Lower leg skin (tissue), 4 donors: ENCODE measurements around the gene RABGAP1. TPM values are rescaled to one million over a fixed set of nuclear protein-coding genes. Genes with fewer than 3 reads are reported as not detected.

Source experiments
- DNase-seq, 2 donors: peaks; one replicate each; pipeline ENCODE4 v3.0.0-alpha.2; 2019; ENCODE audit warnings: low spot score in 2 of 2
- H3K4me3 ChIP-seq: fragments of 200-600 bp; sonication (generic); 2 replicates; pipeline ENCODE4 v1.5.1; 2017; ENCODE audit warnings: mild to moderate bottlenecking, low read depth; ENCODE audit not compliant: poor library complexity, severe bottlenecking
- CTCF ChIP-seq, 3 donors: fragments of 450-650 bp; IDR thresholded peaks; one replicate each; pipeline ENCODE4 v1.5.1; 2016; ENCODE audit warnings: antibody characterized with exemption in 3 of 3, mild to moderate bottlenecking in 3 of 3, moderate library complexity in 2 of 3
- POLR2A ChIP-seq, 2 donors: fragments of 450-650 bp; IDR thresholded peaks; one replicate each; pipeline ENCODE4 v1.6.1; 2016 to 2017; ENCODE audit warnings: antibody characterized with exemption in 2 of 2, mild to moderate bottlenecking in 1 of 2, moderate library complexity in 1 of 2
- WGBS, 2 donors: methylation state at CpG; one replicate each; pipeline ENCODE4 v1.1.5; 2018; 5-methylcytosine and 5-hydroxymethylcytosine counted together
- intact Hi-C: fragments of 100-400 bp; cut with DNase I; formaldehyde crosslinking; loops from one replicate; pipeline ENCODE4 v1.15.0; 2023; ENCODE audit warnings: low total_unique reads
- total RNA-seq, 4 donors: library from RNA; depleted of rRNA; stranded (reverse); fragments of >200 nt; gene quantifications; one replicate each; pipeline ENCODE4 v1.1.0, GENCODE V29; 2016

The RABGAP1 gene
- total RNA-seq, 4 donors from 2014 or later: 36.7 to 52.1 (median 45.4) TPM

- no peak for TF ChIP-seq CTCF (IDR thresholded peaks at IDR 0.05)
- no peak for TF ChIP-seq POLR2A (IDR thresholded peaks at IDR 0.05)
- no peak for DNase-seq
- intact Hi-C loops: no loop called here
- 59 to 79% methylated on average over 2 of the region's 2 CpGs for WGBS, 2 donors
- H3K4me3 ChIP-seq: no peak overlapping the region
Measured at GRCh38 chr9:122975196-122975595, 34.4 kb downstream of the RABGAP1 start.

GRCh38 chr9:122978601-122979000 lies 37.8 kb downstream of the RABGAP1 start:
- 68 to 90% methylated on average over 2 of the region's 2 CpGs for WGBS, 2 donors
- no peak for TF ChIP-seq POLR2A (IDR thresholded peaks at IDR 0.05)
- TF ChIP-seq CTCF (IDR thresholded peaks at IDR 0.05): no peak
- intact Hi-C loops: no loop called here
- DNase-seq: no peak
- H3K4me3 ChIP-seq: no peak overlapping the region

GRCh38 chr9:122986010-122986409 lies 45.2 kb downstream of the RABGAP1 start:
- 71 to 79% methylated on average over 5 of the region's 5 CpGs for WGBS, 2 donors
- DNase-seq: no peak
- intact Hi-C loops: loop anchor here (10.0 kb wide), 1 partner anchor 521 kb away; no protein-coding TSS in a partner anchor
- H3K4me3 ChIP-seq: no peak overlapping the region
- TF ChIP-seq CTCF (IDR thresholded peaks at IDR 0.05) (no peak), POLR2A (IDR thresholded peaks at IDR 0.05) (no peak)

- 86 to 91% methylated on average over 2 of the region's 2 CpGs for WGBS, 2 donors
- intact Hi-C loops: loop anchor here (10.0 kb wide), 1 partner anchor 523 kb away; no protein-coding TSS in a partner anchor
- no peak for DNase-seq
- H3K4me3 ChIP-seq: no peak overlapping the region
- TF ChIP-seq POLR2A (IDR thresholded peaks at IDR 0.05) (no peak), CTCF (IDR thresholded peaks at IDR 0.05) (no peak)
Measured at GRCh38 chr9:122988141-122988540, 47.3 kb downstream of the RABGAP1 start.

GRCh38 chr9:122988920-122989621 lies 48.3 kb downstream of the RABGAP1 start:
- intact Hi-C loops: loop anchor here (10.0 kb wide), 1 partner anchor 524 kb away; no protein-coding TSS in a partner anchor
- TF ChIP-seq CTCF (IDR thresholded peaks at IDR 0.05): no peak
- TF ChIP-seq POLR2A (IDR thresholded peaks at IDR 0.05): no peak
- 78 to 85% methylated on average over 8 of the region's 8 CpGs for WGBS, 2 donors
- DNase-seq: no peak
- H3K4me3 ChIP-seq: no peak overlapping the region
